ENCODE results near the gene RPRD1B.
"Not testable (repeated sequence)": the region's sequence is repeated elsewhere in the genome, so short reads cannot be mapped to it uniquely, and the experiment has no call there.

RPRD1B gene

GRCh38 chr20:38107916-38108315 lies 74.4 kb downstream of the RPRD1B start:
- not testable (repeated sequence) for DNase-seq

DNA sequence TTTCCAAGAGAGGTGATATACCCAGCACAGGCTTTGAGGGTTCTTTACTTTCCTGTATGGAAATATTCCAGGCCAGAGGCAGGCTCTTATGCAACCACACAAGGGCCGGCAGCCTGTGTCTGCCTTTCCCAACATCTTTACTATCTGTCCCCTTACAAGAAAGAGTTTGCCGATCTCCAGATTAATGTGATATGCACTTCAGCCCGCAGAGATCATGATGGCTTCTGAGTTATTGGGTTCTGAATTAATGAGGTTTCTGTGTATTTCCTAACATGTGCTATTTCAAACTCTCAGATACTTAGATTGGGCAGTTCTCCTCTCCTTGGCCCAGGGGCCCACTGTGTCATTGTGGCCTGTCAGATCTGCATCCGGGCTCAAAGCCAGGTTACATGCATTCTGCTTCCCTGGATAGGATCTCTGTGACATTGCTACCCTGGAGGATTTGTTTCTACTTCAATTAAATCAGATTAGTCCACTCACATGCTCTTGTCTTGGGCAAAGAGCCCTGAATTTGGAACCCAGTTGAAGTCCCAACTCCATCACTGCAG lies 75.0 kb downstream of the RPRD1B start:
- DNase-seq: no peak

GRCh38 chr20:38108986-38109541 lies 75.5 kb downstream of the RPRD1B start:
- no peak for DNase-seq

DNA sequence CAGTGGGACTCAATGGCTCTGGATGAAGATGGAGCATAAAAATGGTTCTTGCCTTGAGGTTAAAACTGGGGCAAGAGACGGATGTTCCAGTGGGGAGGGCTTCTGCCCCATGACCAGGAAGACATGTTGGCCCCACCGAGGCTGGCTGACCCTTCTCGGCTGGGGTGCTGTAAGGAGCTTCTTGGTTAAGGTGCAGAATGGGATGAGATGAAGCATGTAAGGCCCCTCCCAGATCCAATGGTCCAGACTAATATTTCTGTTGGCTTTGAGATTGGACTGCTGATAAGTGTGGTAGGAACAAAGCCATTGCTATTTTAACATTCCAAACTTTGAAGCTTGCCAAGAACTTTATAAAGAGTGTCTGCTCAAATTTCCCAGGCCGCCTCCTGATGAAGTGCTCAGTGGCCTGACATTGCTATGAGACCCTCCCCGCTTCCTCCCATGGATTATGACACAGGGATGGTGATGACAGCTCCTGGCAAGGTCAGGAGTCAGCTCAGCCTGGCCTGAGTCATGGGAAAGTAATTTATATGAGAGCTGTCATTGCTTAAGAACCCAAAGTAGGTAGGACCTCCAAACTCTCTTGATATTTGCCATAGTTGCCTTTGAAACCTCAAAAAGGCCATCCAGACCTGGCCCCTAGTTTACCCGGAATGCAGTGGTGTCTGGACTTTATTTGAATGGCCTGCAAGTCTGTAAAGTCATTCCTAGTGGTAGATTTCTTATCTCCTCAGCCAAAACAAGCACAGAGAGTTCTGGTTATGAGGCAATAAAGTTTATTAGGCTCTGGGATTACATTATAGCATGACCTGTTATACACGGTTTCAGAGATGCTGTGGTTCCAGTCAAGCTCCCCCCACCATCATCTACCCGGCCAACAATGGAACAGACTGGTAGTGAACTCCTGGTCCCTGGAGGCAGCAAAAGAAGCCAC lies 76.3 kb downstream of the RPRD1B start:
- DNase-seq: no peak

- no peak for DNase-seq
These were observed 77.1 kb downstream of the RPRD1B start for GRCh38 chr20:38110525-38111178.

GRCh38 chr20:38111366-38112232 lies 78.1 kb downstream of the RPRD1B start:
- DNase-seq: no peak

- DNase-seq: no peak
These were observed 78.8 kb downstream of the RPRD1B start for GRCh38 chr20:38112261-38112929.

- DNase-seq: no peak
These were observed 79.4 kb downstream of the RPRD1B start for GRCh38 chr20:38112930-38113294.

GRCh38 chr20:38113401-38114325 lies 80.1 kb downstream of the RPRD1B start:
- DNase-seq: no peak

DNA sequence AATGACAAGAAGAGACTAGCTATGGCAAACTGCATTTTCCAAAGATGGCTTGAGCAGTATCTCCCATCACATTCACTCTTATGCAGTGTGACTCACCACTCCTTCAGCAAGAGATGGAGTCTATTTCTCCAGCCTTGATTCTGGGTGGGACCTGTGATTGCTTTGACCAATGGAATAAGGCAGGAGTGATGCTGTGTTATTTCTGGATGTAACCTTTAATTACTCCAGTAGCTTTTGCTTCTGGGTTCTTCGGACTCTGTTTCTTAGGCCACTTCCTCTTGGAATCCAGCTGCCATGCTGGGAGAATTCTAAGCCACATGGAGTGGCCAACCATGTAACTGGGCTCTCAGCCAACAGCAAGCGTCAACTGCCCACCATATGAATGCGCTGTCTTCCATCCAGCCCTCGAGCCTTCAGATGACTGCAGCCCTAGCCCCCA lies 80.8 kb downstream of the RPRD1B start:
- no peak for DNase-seq

GRCh38 chr20:38115205-38115604 lies 81.7 kb downstream of the RPRD1B start:
- DNase-seq: no peak

DNA sequence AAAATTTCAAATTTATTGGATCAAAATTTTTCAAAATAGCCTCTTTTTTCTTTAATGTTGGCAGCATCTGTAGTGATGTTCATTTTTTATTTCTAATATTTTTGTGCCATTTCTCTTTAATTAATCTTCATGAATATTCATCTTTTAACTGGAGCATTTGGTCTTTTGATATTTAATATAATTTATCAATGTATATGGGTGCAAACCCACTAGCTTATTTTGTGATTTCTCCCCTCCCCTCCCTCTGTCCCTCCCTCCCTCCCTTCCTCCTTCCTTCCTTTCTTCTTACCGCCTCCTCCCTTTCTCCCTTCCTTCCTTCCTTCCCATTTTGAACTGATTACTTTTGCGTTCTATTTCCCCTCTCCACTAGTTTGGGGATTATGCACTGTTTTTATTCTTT lies 82.3 kb downstream of the RPRD1B start:
- no peak for DNase-seq

DNA sequence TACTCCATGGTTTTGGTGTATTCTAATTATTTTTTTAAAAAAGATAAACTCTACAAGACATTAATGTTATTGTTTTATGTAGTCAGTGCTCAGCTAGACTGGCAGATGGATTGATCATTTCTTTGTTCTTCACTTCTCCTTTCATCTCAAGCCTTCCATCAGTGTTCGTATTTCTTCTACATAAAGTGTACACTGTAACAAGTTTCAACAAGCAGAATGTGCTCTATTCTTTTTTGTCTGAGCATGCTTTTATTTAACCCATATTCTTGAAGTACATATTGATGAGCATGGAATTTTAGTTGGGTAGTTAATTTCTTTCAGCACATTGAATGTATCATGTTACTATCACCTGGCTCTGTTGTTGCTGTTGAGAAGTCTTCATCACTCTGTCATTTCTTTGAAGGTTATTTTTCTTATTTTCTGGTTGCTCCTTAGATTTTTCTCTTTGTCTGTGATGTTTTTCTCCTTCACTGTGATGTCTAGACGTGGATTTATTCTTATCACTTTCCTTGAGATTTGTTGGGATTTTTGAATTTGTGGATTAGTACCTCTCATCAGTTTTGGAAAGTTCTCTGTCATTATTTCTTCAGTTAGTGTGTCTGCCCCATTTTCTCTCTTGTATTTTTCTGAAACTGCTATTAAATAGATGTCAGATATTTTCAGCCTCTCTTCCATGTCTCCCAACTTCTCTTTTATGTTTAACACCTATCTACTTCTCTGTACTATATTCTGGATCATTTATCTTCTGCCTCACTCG lies 83.0 kb downstream of the RPRD1B start:
- DNase-seq: no peak

DNA sequence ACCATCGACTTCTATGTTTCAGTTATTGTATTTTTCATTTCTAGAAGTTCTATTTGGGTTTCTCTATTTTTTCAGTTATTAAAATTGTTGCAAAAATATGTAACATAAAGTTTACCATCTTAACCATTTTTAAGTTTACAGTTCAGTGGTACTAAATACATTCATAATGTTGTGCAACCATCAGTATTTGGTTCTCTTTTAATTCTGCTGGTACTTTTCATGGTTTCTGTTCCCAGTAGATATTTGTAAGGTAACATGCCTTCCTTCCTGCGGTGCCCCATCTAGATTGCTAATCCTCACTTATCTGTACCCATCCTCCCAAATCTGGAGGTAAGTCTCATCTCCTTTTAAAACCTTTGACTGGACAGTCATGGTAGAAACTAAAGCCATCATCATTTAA lies 83.7 kb downstream of the RPRD1B start:
- no peak for DNase-seq

- no peak for DNase-seq
These were observed 84.1 kb downstream of the RPRD1B start for GRCh38 chr20:38117635-38118034.

- DNase-seq: no peak
These were observed 85.9 kb downstream of the RPRD1B start for GRCh38 chr20:38119446-38119845.

DNA sequence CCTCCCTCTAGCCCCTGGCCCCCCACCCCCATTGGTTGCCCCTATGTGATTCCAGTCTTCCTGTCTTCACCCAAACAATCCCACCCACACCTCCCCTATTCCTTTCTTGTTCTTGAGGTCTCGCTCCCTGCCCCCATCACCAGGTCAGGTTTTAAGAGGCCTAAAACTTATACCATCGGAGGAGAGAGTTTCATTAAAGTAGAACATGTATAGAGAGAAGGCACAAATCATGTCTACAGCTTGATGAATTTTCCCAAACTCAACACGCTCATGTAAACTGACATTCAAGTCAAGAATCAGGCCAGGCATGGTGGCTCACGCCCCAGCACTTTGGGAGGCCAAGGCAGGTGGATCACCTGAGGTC lies 87.1 kb downstream of the RPRD1B start:
- DNase-seq: no peak

DNA sequence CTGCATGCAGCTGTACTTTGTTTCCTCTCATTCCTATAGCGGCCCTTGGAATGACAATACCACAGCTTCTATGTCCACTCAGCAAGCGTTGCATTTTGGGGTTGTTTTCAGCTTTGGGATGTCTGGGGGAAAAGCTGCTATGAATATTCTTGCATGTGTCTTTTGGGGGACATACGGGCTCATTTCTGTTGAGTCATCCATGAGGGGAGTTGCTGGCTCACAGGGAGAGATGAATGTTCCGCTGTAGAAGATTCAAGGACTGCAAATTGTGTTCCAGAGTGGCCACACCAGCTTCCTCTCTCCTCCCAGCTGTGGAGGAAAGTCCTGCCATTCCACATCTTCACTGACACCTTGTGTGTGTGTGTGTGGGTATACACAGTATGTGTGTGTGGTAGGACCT lies 88.2 kb downstream of the RPRD1B start:
- no peak for DNase-seq

DNA sequence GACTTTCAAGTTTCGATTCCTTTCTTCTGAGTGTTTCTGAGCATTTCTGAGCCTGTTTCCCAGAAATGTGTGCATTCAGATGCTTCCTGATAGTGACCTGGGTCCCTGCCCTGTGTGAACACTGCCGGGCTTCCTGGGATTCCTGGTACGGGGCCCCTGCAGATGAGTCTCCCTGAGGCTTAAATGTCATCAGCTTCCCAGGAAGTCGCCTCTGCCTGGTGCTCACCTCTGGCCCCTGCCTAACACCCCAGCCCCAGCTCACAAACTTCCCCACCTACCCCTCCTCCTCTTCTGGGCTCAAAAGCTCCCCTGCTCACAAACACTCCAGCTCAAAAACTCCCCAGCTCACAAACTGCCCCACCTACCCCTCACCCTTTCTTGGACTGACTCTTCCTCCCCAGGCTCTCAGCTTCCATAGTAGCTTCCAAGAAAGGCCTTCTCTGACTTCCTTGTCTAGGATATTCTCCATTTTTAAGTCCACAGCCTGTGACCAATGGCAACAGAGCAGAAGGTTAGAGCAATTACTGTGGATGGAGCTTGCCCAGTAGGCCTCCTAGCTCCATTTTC lies 89.6 kb downstream of the RPRD1B start:
- DNase-seq: no peak
